SK-N-SH (cell line): ENCODE data around the gene FMR1. TPM values are rescaled to one million over a fixed set of nuclear protein-coding genes. Genes with fewer than 3 reads are reported as not detected.

ENCODE experiments used
- CTCF ChIA-PET: fragments of 300-600, 350-600 bp; formaldehyde crosslinking; extraction: SDS; loops from one replicate; lab custom pipeline; 2021; lab: Yijun Ruan, JAX
- POLR2A ChIA-PET: fragments of 350-600 bp; sonication (Branson Sonifier 250); formaldehyde crosslinking; extraction: SDS; loops from one replicate; lab custom pipeline; 2020; ENCODE audit warnings: antibody characterized with exemption, inconsistent platforms; lab: Yijun Ruan, JAX
- DNase-seq: peaks from one replicate; pipeline ENCODE4 v3.0.0; 2012
- H2AFZ ChIP-seq: fragments of 200-600 bp; sonication (generic); 2 replicates; pipeline ENCODE4 v1.8.1; 2016; ENCODE audit warnings: antibody characterized with exemption, mild to moderate bottlenecking, low read depth
- H3F3A ChIP-seq: fragments of 200-600 bp; sonication (generic); replicated peaks from 2 replicates; pipeline ENCODE3; 2016; ENCODE audit warnings: antibody characterized with exemption, mild to moderate bottlenecking; ENCODE audit not compliant: insufficient read depth
- H3K27ac ChIP-seq, 2 experiments: fragments of 200-500 bp in 1 of 2; fragments of 200-600 bp in 1 of 2; sonication (Bioruptor generic) in 1 of 2; sonication (generic), shearing (Covaris generic) in 1 of 2; 2 replicates each; pipeline versions ENCODE4 v1.5.1 to v1.6.1; 2014 to 2016; ENCODE audit warnings: low read depth in 2 of 2, inconsistent platforms in 1 of 2, low read length in 1 of 2, mild to moderate bottlenecking in 1 of 2, mixed read lengths in 1 of 2
- H3K27me3 ChIP-seq: fragments of 200-600 bp; sonication (generic), shearing (Covaris generic); 2 replicates; pipeline ENCODE4 v1.6.1; 2016; ENCODE audit warnings: mixed run types; ENCODE audit not compliant: insufficient read depth
- H3K36me3 ChIP-seq, 2 experiments: fragments of 200-500 bp in 1 of 2; fragments of 200-600 bp in 1 of 2; sonication (Bioruptor generic) in 1 of 2; sonication (generic) in 1 of 2; replicated peaks in 1 of 2; 2 replicates each; pipeline versions ENCODE3 to v1.5.1; 2014 to 2016; ENCODE audit warnings: low read length in 1 of 2, mild to moderate bottlenecking in 1 of 2; ENCODE audit not compliant: insufficient read depth in 2 of 2, control insufficient read depth in 1 of 2
- H3K4me1 ChIP-seq, 2 experiments: fragments of 200-500 bp in 1 of 2; fragments of 200-600 bp in 1 of 2; sonication (Bioruptor generic) in 1 of 2; sonication (generic), shearing (Covaris generic) in 1 of 2; 2 replicates each; pipeline versions ENCODE4 v1.5.1 to v1.6.1; 2014 to 2016; ENCODE audit warnings: low read depth in 1 of 2, low read length in 1 of 2, mixed run types in 1 of 2; ENCODE audit not compliant: insufficient read depth in 2 of 2, control insufficient read depth in 1 of 2
- H3K4me2 ChIP-seq: fragments of 200-600 bp; sonication (generic), shearing (Covaris generic); 2 replicates; pipeline ENCODE4 v1.6.1; 2017; ENCODE audit warnings: mixed run types
- H3K4me3 ChIP-seq, 2 experiments: fragments of 200-500 bp in 1 of 2; fragments of 200-600 bp in 1 of 2; sonication (Bioruptor generic) in 1 of 2; sonication (generic), shearing (Covaris generic) in 1 of 2; 2 replicates each; pipeline versions ENCODE4 v1.5.1 to v1.8.1; 2014 to 2016; ENCODE audit warnings: low read depth in 2 of 2, inconsistent platforms in 1 of 2, low read length in 1 of 2, mild to moderate bottlenecking in 1 of 2, mixed read lengths in 1 of 2, moderate library complexity in 1 of 2
- H3K79me2 ChIP-seq: fragments of 200-600 bp; sonication (generic); 2 replicates; pipeline ENCODE4 v1.8.1; 2017; ENCODE audit warnings: mild to moderate bottlenecking; ENCODE audit not compliant: insufficient read depth
- H3K9ac ChIP-seq: fragments of 200-600 bp; sonication (generic); 2 replicates; pipeline ENCODE4 v1.6.1; 2017; ENCODE audit warnings: mixed run types
- H3K9me2 ChIP-seq: fragments of 200-600 bp; sonication (generic); 2 replicates; pipeline ENCODE4 v1.6.1; 2017; ENCODE audit warnings: mixed run types
- H3K9me3 ChIP-seq: fragments of 200-600 bp; sonication (generic); 2 replicates; pipeline ENCODE4 v1.6.1; 2017; ENCODE audit warnings: mixed run types, mild to moderate bottlenecking, moderate library complexity
- H4K20me1 ChIP-seq: fragments of 200-600 bp; sonication (generic); 2 replicates; pipeline ENCODE4 v1.6.1; 2017; ENCODE audit warnings: mild to moderate bottlenecking, mixed run types; ENCODE audit not compliant: insufficient read depth
- CHD2 ChIP-seq: fragments of 150-350 bp; IDR thresholded peaks from 2 replicates; pipeline ENCODE4 v1.6.1; 2018; ENCODE audit warnings: low read length; ENCODE audit not compliant: partially characterized antibody
- CTCF ChIP-seq: fragments of 200-600 bp; sonication (generic); IDR thresholded peaks from 2 replicates; pipeline ENCODE4 v1.6.1; 2017; ENCODE audit warnings: antibody characterized with exemption, mild to moderate bottlenecking, moderate library complexity
- EP300 ChIP-seq, 2 experiments: IDR thresholded peaks; 2 replicates each; pipeline versions ENCODE4 v1.4.0 to v1.6.1; 2012; ENCODE audit warnings: borderline replicate concordance in 1 of 2, low read depth in 1 of 2, low read length in 1 of 2
- FOSL2 ChIP-seq: IDR thresholded peaks from 2 replicates; pipeline ENCODE4 v1.4.0; 2012; ENCODE audit warnings: low read depth, mild to moderate bottlenecking, moderate library complexity, borderline replicate concordance
- FOXJ3 ChIP-seq: sonication (generic); formaldehyde crosslinking; IDR thresholded peaks from 2 replicates; pipeline ENCODE4 v1.5.1; 2020; ENCODE audit warnings: mild to moderate bottlenecking, missing genetic modification reagents
- FOXM1 ChIP-seq: IDR thresholded peaks from 2 replicates; pipeline ENCODE4 v1.4.0; 2012; ENCODE audit warnings: low read depth, mild to moderate bottlenecking
- GABPA ChIP-seq: IDR thresholded peaks from 2 replicates; pipeline ENCODE4 v1.4.0; 2012; ENCODE audit warnings: low read depth, mild to moderate bottlenecking
- MAX ChIP-seq: IDR thresholded peaks from 2 replicates; pipeline ENCODE4 v1.4.0; 2012; ENCODE audit warnings: low read depth
- MEF2A ChIP-seq: IDR thresholded peaks from 2 replicates; pipeline ENCODE4 v1.4.0; 2012; ENCODE audit warnings: low read depth, borderline replicate concordance
- MXI1 ChIP-seq: IDR thresholded peaks from 2 replicates; pipeline ENCODE4 v1.6.1; 2012; ENCODE audit warnings: mild to moderate bottlenecking, low read depth, low read length, improper control_type of control experiment
- RCOR1 ChIP-seq: fragments of 150-350 bp; IDR thresholded peaks from 2 replicates; pipeline ENCODE4 v1.6.1; 2017; ENCODE audit warnings: antibody characterized with exemption, low read length
- REST ChIP-seq: IDR thresholded peaks from 2 replicates; pipeline ENCODE4 v1.6.1; 2012; ENCODE audit warnings: mild to moderate bottlenecking, low read depth, low read length, moderate library complexity
- RFX5 ChIP-seq: IDR thresholded peaks from 2 replicates; pipeline ENCODE4 v1.6.1; 2012; ENCODE audit warnings: mild to moderate bottlenecking, improper control_type of control experiment, low read length
- RXRA ChIP-seq: IDR thresholded peaks from 2 replicates; pipeline ENCODE4 v1.4.0; 2012; ENCODE audit warnings: low read depth, mild to moderate bottlenecking, borderline replicate concordance
- SIN3A ChIP-seq: IDR thresholded peaks from 2 replicates; pipeline ENCODE4 v1.6.1; 2012; ENCODE audit warnings: low read depth, mild to moderate bottlenecking, low read length, moderate library complexity, borderline replicate concordance
- SMC3 ChIP-seq: IDR thresholded peaks from 2 replicates; pipeline ENCODE4 v1.6.1; 2012; ENCODE audit warnings: low read depth, low read length, improper control_type of control experiment
- TCF12 ChIP-seq: IDR thresholded peaks from 2 replicates; pipeline ENCODE4 v1.4.0; 2012
- TEAD4 ChIP-seq: IDR thresholded peaks from 2 replicates; pipeline ENCODE4 v1.4.0; 2012; ENCODE audit warnings: mild to moderate bottlenecking, borderline replicate concordance; ENCODE audit not compliant: insufficient read depth
- USF2 ChIP-seq: fragments of 150-350 bp; IDR thresholded peaks from 2 replicates; pipeline ENCODE4 v1.6.1; 2017; ENCODE audit warnings: antibody characterized with exemption, low read length, low read depth, borderline replicate concordance
- WGBS: methylation state at CpG from one replicate; pipeline ENCODE4 v1.1.6; 2017; ENCODE audit warnings: low lambda C conversion rate; 5-methylcytosine and 5-hydroxymethylcytosine counted together
- polyA plus RNA-seq, 3 experiments: library from polyadenylated mRNA; depleted of rRNA; stranded (reverse); fragments of >200 nt; gene quantifications; 2 replicates each; pipeline ENCODE4 v1.2.3, GENCODE V29; 2012

Gene FMR1
- polyA plus RNA-seq, 1 of the 3 experiments (the other 2 are of a cell fraction): 7.8 TPM

- Histone ChIP-seq H3K9ac (no peak overlapping the region), H3K4me3 (no peak overlapping the region), H3K27ac (no peak overlapping the region), H3F3A (no peaks in the 10 kb centered on the region), H3K4me1 (no peaks in the 10 kb centered on the region), H3K4me2 (no peak overlapping the region), H3K36me3 (peaks cover 17 to 49% of the 10 kb centered on the region in 2 experiments), H3K79me2 (no peaks in the 10 kb centered on the region), H3K9me3 (no peaks in the 10 kb centered on the region), H3K27me3 (no peaks in the 10 kb centered on the region), H3K9me2 (no peaks in the 10 kb centered on the region), H4K20me1 (no peaks in the 10 kb centered on the region), H2AFZ (no peak overlapping the region)
- ChIA-PET CTCF (no interaction called here), POLR2A (interaction anchor here (0.6 kb wide), 1 partner anchor 33 kb away, joined by 5 read pairs; no protein-coding TSS in a partner anchor)
- TF ChIP-seq RFX5: no peak
- no peak for TF ChIP-seq TCF12
- TF ChIP-seq FOSL2: no peak
- TF ChIP-seq SIN3A: no peak
- no peak for TF ChIP-seq FOXJ3 (CRISPR knock-in tag)
- TF ChIP-seq MXI1: no peak
- TF ChIP-seq REST: no peak
- no peak for TF ChIP-seq MEF2A
- no peak for TF ChIP-seq GABPA
- no peak for TF ChIP-seq EP300 (IDR thresholded peaks at IDR 0.05; ENCODE audit: borderline replicate concordance in 1 of 2, low read depth in 1 of 2, low read length in 1 of 2)
- TF ChIP-seq FOXM1: no peak
- no peak for TF ChIP-seq CHD2
- no peak for TF ChIP-seq TEAD4
- no peak for TF ChIP-seq RCOR1
- WGBS: 42% methylated on average over 5 of the region's 5 CpGs
- DNase-seq: no peak
Measured at GRCh38 chrX:147945286-147945685, 33.6 kb downstream of the FMR1 start.

- Histone ChIP-seq H3K9ac (no peak overlapping the region), H2AFZ (no peak overlapping the region)
Measured at GRCh38 chrX:147948531-147948930, 36.8 kb downstream of the FMR1 start.

More at GRCh38 chrX:147948531-147948930, 36.8 kb downstream of the FMR1 start:
- H3F3A ChIP-seq: no peaks in the 10 kb centered on the region
- no peak for DNase-seq
- H3K27ac ChIP-seq: no peak overlapping the region
- no peaks in the 10 kb centered on the region for H3K79me2 ChIP-seq
- WGBS: 58% methylated on average over 7 of the region's 7 CpGs
- no peaks in the 10 kb centered on the region for H3K27me3 ChIP-seq
- no peaks in the 10 kb centered on the region for H4K20me1 ChIP-seq
- no peak overlapping the region for H3K4me2 ChIP-seq
- ChIA-PET CTCF (no interaction called here), POLR2A (no interaction called here)
- H3K36me3 ChIP-seq: peaks cover 17 to 40% of the 10 kb centered on the region in 2 experiments
- H3K4me1 ChIP-seq: no peaks in the 10 kb centered on the region
- H3K9me2 ChIP-seq: no peaks in the 10 kb centered on the region
- no peaks in the 10 kb centered on the region for H3K9me3 ChIP-seq
- TF ChIP-seq SMC3: no peak
- no peak for TF ChIP-seq CTCF
- TF ChIP-seq TEAD4: no peak
- no peak for TF ChIP-seq MAX
- no peak for TF ChIP-seq FOXM1
- no peak for TF ChIP-seq USF2
- TF ChIP-seq FOXJ3 (CRISPR knock-in tag): no peak
- TF ChIP-seq RXRA: no peak
- TF ChIP-seq EP300 (IDR thresholded peaks at IDR 0.05; ENCODE audit: borderline replicate concordance in 1 of 2, low read depth in 1 of 2, low read length in 1 of 2): no peak
- no peak overlapping the region for H3K4me3 ChIP-seq
